B cell (primary cell): ENCODE data around the gene OXCT1. TPM values are rescaled to one million over a fixed set of nuclear protein-coding genes. Genes with fewer than 3 reads are reported as not detected.

Experiments
- ATAC-seq: fragments of 200-7000 bp; cut with Tn5 transposase; one replicate; pipeline ENCODE4 v1.10.0; 2021; ENCODE audit warnings: low read depth, mild to moderate bottlenecking, moderate number of reproducible peaks, moderate library complexity
- CTCF ChIA-PET: fragments of 350-600 bp; sonication (Branson Sonifier 250); formaldehyde crosslinking; loops from one replicate; lab custom pipeline; 2021; ENCODE audit warnings: antibody characterized with exemption, inconsistent platforms; lab: Charles Lee
- POLR2A ChIA-PET: fragments of 350-600 bp; sonication (Branson Sonifier 250); formaldehyde crosslinking; loops from one replicate; lab custom pipeline; 2021; ENCODE audit warnings: antibody characterized with exemption; lab: Charles Lee
- DNase-seq: peaks from one replicate; pipeline ENCODE4 v3.0.0; 2013
- H2AFZ ChIP-seq: 2 replicates; pipeline ENCODE4 v1.6.1; 2012; ENCODE audit warnings: mild to moderate bottlenecking, low read depth, low read length; ENCODE audit not compliant: insufficient read depth, poor library complexity, severe bottlenecking
- H3K27ac ChIP-seq, 2 donors: 1 replicate in 1 of 2; 2 replicates in 1 of 2; pipeline ENCODE4 v1.5.1; 2012 to 2013; ENCODE audit warnings: low read length in 2 of 2, mild to moderate bottlenecking in 2 of 2, moderate library complexity in 1 of 2
- H3K27me3 ChIP-seq, 4 experiments: fragments of 200-600 bp in 1 of 4; sonication (generic) in 1 of 4; replicated peaks in 1 of 4; 1 replicate in 2 of 4; 2 replicates in 2 of 4; pipeline versions ENCODE4 v1.6.1 to v1.7.0; 2013 to 2016; ENCODE audit warnings: low read length in 3 of 4, mild to moderate bottlenecking in 2 of 4, mixed read lengths in 1 of 4, moderate library complexity in 1 of 4; ENCODE audit not compliant: insufficient read depth in 4 of 4, control insufficient read depth in 3 of 4; ENCODE audit errors: control extremely low read depth in 1 of 4
- H3K36me3 ChIP-seq, 2 experiments: replicated peaks in 1 of 2; 1 replicate in 1 of 2; 2 replicates in 1 of 2; pipeline versions ENCODE4 v1.6.1 to v1.7.1; 2013; ENCODE audit warnings: low read length in 1 of 2; ENCODE audit not compliant: insufficient read depth in 2 of 2, control insufficient read depth in 1 of 2; ENCODE audit errors: control extremely low read depth in 1 of 2, extremely low read depth in 1 of 2
- H3K4me1 ChIP-seq, 2 donors: fragments of 200-600 bp in 1 of 2; sonication (generic) in 1 of 2; 1 replicate in 1 of 2; 2 replicates in 1 of 2; pipeline versions ENCODE4 v1.5.1 to v1.6.1; 2013 to 2017; ENCODE audit warnings: low read length in 2 of 2; ENCODE audit not compliant: control insufficient read depth in 2 of 2, insufficient read depth in 2 of 2
- H3K4me2 ChIP-seq: replicated peaks from 2 replicates; pipeline ENCODE3; 2012; ENCODE audit warnings: mild to moderate bottlenecking, low read depth, low read length; ENCODE audit not compliant: poor library complexity, severe bottlenecking
- H3K4me3 ChIP-seq, 5 experiments: fragments of 200-600 bp in 1 of 5; sonication (generic) in 1 of 5; 1 replicate in 3 of 5; 2 replicates in 2 of 5; pipeline versions ENCODE4 v1.5.1 to v1.7.0; 2011 to 2016; ENCODE audit warnings: low read length in 4 of 5, mild to moderate bottlenecking in 4 of 5, low read depth in 2 of 5, control low read depth in 1 of 5, moderate library complexity in 1 of 5; ENCODE audit not compliant: insufficient read depth in 1 of 5; ENCODE audit errors: control extremely low read depth in 1 of 5, extremely low read depth in 1 of 5
- H3K79me2 ChIP-seq: fragments of 200-600 bp; sonication (generic); one replicate; pipeline ENCODE4 v1.6.0; 2016; ENCODE audit warnings: low read length; ENCODE audit not compliant: control insufficient read depth, insufficient read depth
- H3K9ac ChIP-seq: fragments of 200-600 bp; sonication (generic); 2 replicates; pipeline ENCODE4 v1.6.1; 2017; ENCODE audit warnings: mild to moderate bottlenecking, low read length, moderate library complexity
- H3K9me3 ChIP-seq, 3 donors: one replicate each; pipeline versions ENCODE4 v1.6.1 to v1.7.1; 2013; ENCODE audit warnings: low read length in 2 of 3; ENCODE audit not compliant: control insufficient read depth in 2 of 3, insufficient read depth in 1 of 3; ENCODE audit errors: control extremely low read depth in 1 of 3
- H4K20me1 ChIP-seq: 2 replicates; pipeline ENCODE4 v1.6.0; 2012; ENCODE audit warnings: mild to moderate bottlenecking, low read length; ENCODE audit not compliant: insufficient read depth, control insufficient read depth, poor library complexity, severe bottlenecking
- H3K27ac Mint-ChIP-seq: one replicate; pipeline ENCODE4 v1.8.0; 2021; ENCODE audit warnings: mixed read lengths
- H3K27me3 Mint-ChIP-seq: one replicate; pipeline ENCODE4 v1.8.0; 2021; ENCODE audit warnings: mixed read lengths
- H3K4me1 Mint-ChIP-seq: one replicate; pipeline ENCODE4 v1.8.0; 2021; ENCODE audit warnings: mixed read lengths
- H3K4me3 Mint-ChIP-seq: one replicate; pipeline ENCODE4 v1.8.0; 2021; ENCODE audit warnings: mixed read lengths
- H3K9me3 Mint-ChIP-seq: one replicate; pipeline ENCODE4 v1.8.0; 2022; ENCODE audit warnings: mixed read lengths; ENCODE audit not compliant: insufficient read depth
- EZH2 ChIP-seq: IDR thresholded peaks from 2 replicates; pipeline ENCODE4 v1.6.1; 2012; ENCODE audit warnings: borderline replicate concordance, low read depth, mild to moderate bottlenecking, moderate library complexity, low read length; ENCODE audit not compliant: insufficient read depth, poor library complexity, severe bottlenecking
- WGBS: methylation state at CpG from one replicate; pipeline ENCODE4 v1.1.5; 2013; ENCODE audit warnings: missing lambda C conversion rate; ENCODE audit not compliant: insufficient coverage; 5-methylcytosine and 5-hydroxymethylcytosine counted together
- intact Hi-C: fragments of 100-400 bp; cut with micrococcal nuclease; formaldehyde crosslinking; loops from one replicate; pipeline ENCODE4 v1.10.0; 2022
- polyA plus RNA-seq: library from polyadenylated mRNA; depleted of rRNA; stranded (reverse); fragments of >200 nt; gene quantifications from 2 replicates; pipeline ENCODE4 v1.2.3, GENCODE V29; 2012
- total RNA-seq, 2 donors: library from RNA; stranded (reverse); fragments of 120-200 nt in 1 of 2; gene quantifications; 1 replicate in 1 of 2; 2 replicates in 1 of 2; pipeline versions ENCODE4 v1.2.3 to v1.2.4, GENCODE V29; 2013 to 2022
- TF ChIP-seq, protein P1 (sequence below): fragments of 200-600 bp; IDR thresholded peaks from one replicate; pipeline ENCODE4 v1.8.0; 2022; ENCODE audit warnings: antibody characterized with exemption, mild to moderate bottlenecking

Gene OXCT1
- total and polyA plus RNA-seq, 2 donors (not counting 1 experiment from before 2014, with no cell fraction given), result 11.0 to 35.6 TPM

- Histone ChIP-seq H3K4me1 (no peaks in the 10 kb centered on the region), H2AFZ (no peak overlapping the region), H3K4me3 (no peak overlapping the region), H4K20me1 (peaks cover 6% of the 10 kb centered on the region), H3K36me3 (peaks cover 24 to 66% of the 10 kb centered on the region in 2 experiments), H3K9ac (no peak overlapping the region), H3K9me3 (peaks cover 0 to 1% (median 0%) of the 10 kb centered on the region in 3 donors), H3K79me2 (peaks cover 12% of the 10 kb centered on the region), H3K27me3 (no peaks in the 10 kb centered on the region), H3K27ac (no peak overlapping the region), H3K4me2 (no peak overlapping the region)
- no peak for TF ChIP-seq EZH2
- TF ChIP-seq, protein P1, sequence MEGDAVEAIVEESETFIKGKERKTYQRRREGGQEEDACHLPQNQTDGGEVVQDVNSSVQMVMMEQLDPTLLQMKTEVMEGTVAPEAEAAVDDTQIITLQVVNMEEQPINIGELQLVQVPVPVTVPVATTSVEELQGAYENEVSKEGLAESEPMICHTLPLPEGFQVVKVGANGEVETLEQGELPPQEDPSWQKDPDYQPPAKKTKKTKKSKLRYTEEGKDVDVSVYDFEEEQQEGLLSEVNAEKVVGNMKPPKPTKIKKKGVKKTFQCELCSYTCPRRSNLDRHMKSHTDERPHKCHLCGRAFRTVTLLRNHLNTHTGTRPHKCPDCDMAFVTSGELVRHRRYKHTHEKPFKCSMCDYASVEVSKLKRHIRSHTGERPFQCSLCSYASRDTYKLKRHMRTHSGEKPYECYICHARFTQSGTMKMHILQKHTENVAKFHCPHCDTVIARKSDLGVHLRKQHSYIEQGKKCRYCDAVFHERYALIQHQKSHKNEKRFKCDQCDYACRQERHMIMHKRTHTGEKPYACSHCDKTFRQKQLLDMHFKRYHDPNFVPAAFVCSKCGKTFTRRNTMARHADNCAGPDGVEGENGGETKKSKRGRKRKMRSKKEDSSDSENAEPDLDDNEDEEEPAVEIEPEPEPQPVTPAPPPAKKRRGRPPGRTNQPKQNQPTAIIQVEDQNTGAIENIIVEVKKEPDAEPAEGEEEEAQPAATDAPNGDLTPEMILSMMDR, result no peak
- H3K27ac Mint-ChIP-seq, result no peak overlapping the region
- H3K9me3 Mint-ChIP-seq, result no peaks in the 10 kb centered on the region
- DNase-seq (no peak), ATAC-seq (no peak)
- H3K27me3 Mint-ChIP-seq, result no peaks in the 10 kb centered on the region
- ChIA-PET CTCF (interaction anchor here (8.8 kb wide), 1 partner anchor 205 kb away, joined by 316 read pairs; no protein-coding TSS in a partner anchor), POLR2A (no interaction called here)
- WGBS, result no CpG with 5 or more reads among the region's 2 CpGs
- H3K4me3 Mint-ChIP-seq, result no peak overlapping the region
- intact Hi-C loops, result no loop called here
- H3K4me1 Mint-ChIP-seq, result no peaks in the 10 kb centered on the region
Measured at GRCh38 chr5:41852293-41852692, 17.9 kb downstream of the OXCT1 start.

DNA sequence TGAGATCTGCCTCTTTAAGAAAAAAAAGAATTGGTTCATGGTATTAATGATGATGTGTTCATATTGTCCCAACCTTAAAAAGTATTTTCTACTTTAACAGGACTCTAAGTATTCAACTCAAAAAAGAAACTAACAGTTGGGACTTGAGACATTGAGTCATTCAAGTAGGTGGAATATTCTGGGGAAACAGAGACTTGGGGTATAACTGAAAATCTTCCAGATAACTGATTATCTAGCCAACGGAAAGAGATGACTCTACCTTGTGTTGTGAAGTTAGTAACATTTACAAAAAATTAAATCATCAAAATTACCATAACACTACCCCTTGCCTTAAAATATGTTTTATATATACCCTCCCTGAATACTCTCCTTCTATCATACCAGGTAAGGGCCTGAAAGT lies 19.1 kb downstream of the OXCT1 start:
- Histone ChIP-seq H4K20me1 (peaks cover 2% of the 10 kb centered on the region), H3K4me1 (no peaks in the 10 kb centered on the region), H3K4me3 (no peak overlapping the region), H3K36me3 (peaks cover 24 to 59% of the 10 kb centered on the region in 2 experiments), H3K9me3 (peaks cover 0 to 1% (median 0%) of the 10 kb centered on the region in 3 donors), H3K27ac (no peak overlapping the region), H3K79me2 (peaks cover 9% of the 10 kb centered on the region), H3K9ac (no peak overlapping the region), H2AFZ (no peak overlapping the region), H3K4me2 (no peak overlapping the region), H3K27me3 (no peaks in the 10 kb centered on the region)
- Mint-ChIP-seq H3K27me3 (no peaks in the 10 kb centered on the region), H3K4me3 (no peak overlapping the region), H3K27ac (no peak overlapping the region), H3K9me3 (no peaks in the 10 kb centered on the region), H3K4me1 (no peaks in the 10 kb centered on the region)
- ATAC-seq, result no peak
- WGBS, result no CpG with 5 or more reads among the region's 1 CpG
- TF ChIP-seq, protein P1, result no peak
- TF ChIP-seq EZH2, result no peak
- ChIA-PET CTCF (no interaction called here), POLR2A (no interaction called here)
- no peak for DNase-seq
- intact Hi-C loops, result no loop called here
